ENCODE measurements around the gene SLF2. TPM values are rescaled to one million over a fixed set of nuclear protein-coding genes. Genes with fewer than 3 reads are reported as not detected.

SLF2 gene
- total and polyA plus RNA-seq, 2 of the 13 experiments (the other 11 are each of a cell fraction or from before 2014, with no cell fraction given) = 12.2 to 48.1 TPM

DNA sequence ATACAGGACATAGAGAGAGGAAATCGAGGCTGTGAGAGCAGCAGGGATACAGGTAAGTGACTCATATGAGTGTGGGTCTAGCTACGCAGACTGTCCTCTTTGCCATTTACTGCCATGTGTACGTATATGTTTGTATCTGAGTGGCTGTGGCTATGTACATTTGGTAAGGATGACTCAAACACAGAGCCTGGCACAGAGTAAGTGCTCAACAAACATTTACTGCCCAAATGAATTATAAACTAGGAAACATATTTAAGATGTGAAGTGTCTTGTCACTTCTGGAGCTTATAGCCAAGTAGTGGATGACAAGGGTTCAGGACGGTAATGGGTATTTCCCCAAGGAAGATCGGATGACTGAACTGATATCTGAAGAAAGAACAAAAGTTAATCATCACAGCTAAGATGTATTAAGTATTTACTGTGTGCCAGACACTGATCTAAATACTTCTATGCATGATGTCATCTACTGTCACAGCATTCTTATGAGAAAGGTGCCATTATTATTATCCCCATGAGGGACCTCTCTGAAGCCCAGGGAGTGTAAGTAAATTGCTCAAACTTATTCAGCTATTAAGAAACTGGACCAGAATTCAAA lies 68.5 kb downstream of the SLF2 start:
- 99% methylated on average over 5 of the region's 5 CpGs for WGBS (ENCODE audit: low lambda C conversion rate)
- Histone ChIP-seq H3K9ac (ENCODE audit: insufficient read depth, low read depth, low read length) (no peak overlapping the region), H3K27me3 (ENCODE audit: control insufficient read depth in 1 of 2, insufficient read depth in 2 of 2, low read length in 2 of 2) (no peaks in the 10 kb centered on the region), H4K20me1 (ENCODE audit: insufficient read depth, low read length) (no peaks in the 10 kb centered on the region), H3K79me2 (ENCODE audit: insufficient read depth, low read length) (peaks cover under 1% of the 10 kb centered on the region), H3K4me2 (ENCODE audit: low read depth, low read length) (no peak overlapping the region), H3K4me1 (ENCODE audit: insufficient read depth, low read length) (peaks cover 18% of the 10 kb centered on the region), H3K27ac (ENCODE audit: extremely low read length, insufficient read depth, low read length) (no peak overlapping the region), H3K4me3 (replicated peaks in 1 of 3; ENCODE audit: insufficient read depth in 1 of 3, low read depth in 2 of 3, low read length in 3 of 3) (no peak overlapping the region), H3K9me3 (ENCODE audit: low read length) (no peaks in the 10 kb centered on the region), H2AFZ (ENCODE audit: low read length) (no peak overlapping the region), H3K36me3 (replicated peaks in 1 of 2; ENCODE audit: control insufficient read depth in 1 of 2, insufficient read depth in 2 of 2, low read length in 2 of 2) (peaks cover 27 to 81% of the 10 kb centered on the region in 2 experiments)
- ATAC-seq (no peak), FAIRE-seq (no peak), DNase-seq (ENCODE audit: low spot score) (no peak)
- BruUV-seq (replicated peaks) = no TSS peak
- TF ChIP-seq POLR2A (IDR thresholded peaks at IDR 0.05; ENCODE audit: insufficient read depth in 1 of 2, low read depth in 2 of 2, low read length in 2 of 2) = peak in 1 of 2 experiments; percentile 17; a peak in 1 of 4 replicates
- no peak for TF ChIP-seq RXRA (CRISPR knock-in tag; IDR thresholded peaks at IDR 0.05)
- TF ChIP-seq ATF7 (IDR thresholded peaks at IDR 0.05) = peak; percentile 66
- no peak for TF ChIP-seq ATF7 (CRISPR knock-in tag; IDR thresholded peaks at IDR 0.05)
- in situ Hi-C loops (cut with HindIII; ENCODE audit: extremely low pct_ligation_motif_present, low pct_unique_long_range_greater_than_20kb) (no loop called here), intact Hi-C loops (cut with micrococcal nuclease; ENCODE audit: unreplicated experiment) (no loop called here)
- ChIA-PET POLR2A (interaction anchor here (1.3 to 23.0 kb wide), 3 partner anchors 12 to 30 kb away, joined by 4 to 277 read pairs (median 5); partner anchors contain the start of gene SEMA4G), CTCF (ENCODE audit: low intra/inter-chr PET ratio, low total read pairs) (no interaction called here)

GRCh38 chr10:100982916-100983830 lies 70.4 kb downstream of the SLF2 start:
- in situ Hi-C loops (cut with HindIII; ENCODE audit: extremely low pct_ligation_motif_present, low pct_unique_long_range_greater_than_20kb) (no loop called here), intact Hi-C loops (cut with micrococcal nuclease; ENCODE audit: unreplicated experiment) (no loop called here)
- Histone ChIP-seq H3K79me2 (ENCODE audit: insufficient read depth, low read length) (peaks cover 18% of the 10 kb centered on the region), H3K9ac (ENCODE audit: insufficient read depth, low read depth, low read length) (no peak overlapping the region), H2AFZ (ENCODE audit: low read length) (no peak overlapping the region), H3K36me3 (replicated peaks in 1 of 2; ENCODE audit: control insufficient read depth in 1 of 2, insufficient read depth in 2 of 2, low read length in 2 of 2) (peaks cover 20 to 63% of the 10 kb centered on the region in 2 experiments), H4K20me1 (ENCODE audit: insufficient read depth, low read length) (no peaks in the 10 kb centered on the region), H3K27ac (ENCODE audit: extremely low read length, insufficient read depth, low read length) (peak overlapping the region; percentile 13), H3K4me1 (ENCODE audit: insufficient read depth, low read length) (peaks cover 25% of the 10 kb centered on the region), H3K9me3 (ENCODE audit: low read length) (no peaks in the 10 kb centered on the region), H3K27me3 (ENCODE audit: control insufficient read depth in 1 of 2, insufficient read depth in 2 of 2, low read length in 2 of 2) (no peaks in the 10 kb centered on the region; a peak in 1 of 5 replicates), H3K4me2 (ENCODE audit: low read depth, low read length) (no peak overlapping the region), H3K4me3 (replicated peaks in 1 of 3; ENCODE audit: insufficient read depth in 1 of 3, low read depth in 2 of 3, low read length in 3 of 3) (no peak overlapping the region)
- DNase-seq (ENCODE audit: low spot score) (no peak), ATAC-seq (no peak), FAIRE-seq (no peak)
- CTCF ChIA-PET (ENCODE audit: low intra/inter-chr PET ratio, low total read pairs) = no interaction called here
- BruUV-seq (replicated peaks) = no TSS peak
- POLR2A ChIA-PET = interaction anchor here (23.0 kb wide), 1 partner anchor 14 kb away, joined by 277 read pairs; the partner anchor contains the start of gene SEMA4G
- WGBS (ENCODE audit: low lambda C conversion rate) = 92% methylated on average over 9 of the region's 24 CpGs
- TF ChIP-seq, protein P1, sequence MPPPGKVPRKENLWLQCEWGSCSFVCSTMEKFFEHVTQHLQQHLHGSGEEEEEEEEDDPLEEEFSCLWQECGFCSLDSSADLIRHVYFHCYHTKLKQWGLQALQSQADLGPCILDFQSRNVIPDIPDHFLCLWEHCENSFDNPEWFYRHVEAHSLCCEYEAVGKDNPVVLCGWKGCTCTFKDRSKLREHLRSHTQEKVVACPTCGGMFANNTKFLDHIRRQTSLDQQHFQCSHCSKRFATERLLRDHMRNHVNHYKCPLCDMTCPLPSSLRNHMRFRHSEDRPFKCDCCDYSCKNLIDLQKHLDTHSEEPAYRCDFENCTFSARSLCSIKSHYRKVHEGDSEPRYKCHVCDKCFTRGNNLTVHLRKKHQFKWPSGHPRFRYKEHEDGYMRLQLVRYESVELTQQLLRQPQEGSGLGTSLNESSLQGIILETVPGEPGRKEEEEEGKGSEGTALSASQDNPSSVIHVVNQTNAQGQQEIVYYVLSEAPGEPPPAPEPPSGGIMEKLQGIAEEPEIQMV (CRISPR knock-in tag; IDR thresholded peaks at IDR 0.05; ENCODE audit: low read depth) = no peak
- TF ChIP-seq, protein P2, sequence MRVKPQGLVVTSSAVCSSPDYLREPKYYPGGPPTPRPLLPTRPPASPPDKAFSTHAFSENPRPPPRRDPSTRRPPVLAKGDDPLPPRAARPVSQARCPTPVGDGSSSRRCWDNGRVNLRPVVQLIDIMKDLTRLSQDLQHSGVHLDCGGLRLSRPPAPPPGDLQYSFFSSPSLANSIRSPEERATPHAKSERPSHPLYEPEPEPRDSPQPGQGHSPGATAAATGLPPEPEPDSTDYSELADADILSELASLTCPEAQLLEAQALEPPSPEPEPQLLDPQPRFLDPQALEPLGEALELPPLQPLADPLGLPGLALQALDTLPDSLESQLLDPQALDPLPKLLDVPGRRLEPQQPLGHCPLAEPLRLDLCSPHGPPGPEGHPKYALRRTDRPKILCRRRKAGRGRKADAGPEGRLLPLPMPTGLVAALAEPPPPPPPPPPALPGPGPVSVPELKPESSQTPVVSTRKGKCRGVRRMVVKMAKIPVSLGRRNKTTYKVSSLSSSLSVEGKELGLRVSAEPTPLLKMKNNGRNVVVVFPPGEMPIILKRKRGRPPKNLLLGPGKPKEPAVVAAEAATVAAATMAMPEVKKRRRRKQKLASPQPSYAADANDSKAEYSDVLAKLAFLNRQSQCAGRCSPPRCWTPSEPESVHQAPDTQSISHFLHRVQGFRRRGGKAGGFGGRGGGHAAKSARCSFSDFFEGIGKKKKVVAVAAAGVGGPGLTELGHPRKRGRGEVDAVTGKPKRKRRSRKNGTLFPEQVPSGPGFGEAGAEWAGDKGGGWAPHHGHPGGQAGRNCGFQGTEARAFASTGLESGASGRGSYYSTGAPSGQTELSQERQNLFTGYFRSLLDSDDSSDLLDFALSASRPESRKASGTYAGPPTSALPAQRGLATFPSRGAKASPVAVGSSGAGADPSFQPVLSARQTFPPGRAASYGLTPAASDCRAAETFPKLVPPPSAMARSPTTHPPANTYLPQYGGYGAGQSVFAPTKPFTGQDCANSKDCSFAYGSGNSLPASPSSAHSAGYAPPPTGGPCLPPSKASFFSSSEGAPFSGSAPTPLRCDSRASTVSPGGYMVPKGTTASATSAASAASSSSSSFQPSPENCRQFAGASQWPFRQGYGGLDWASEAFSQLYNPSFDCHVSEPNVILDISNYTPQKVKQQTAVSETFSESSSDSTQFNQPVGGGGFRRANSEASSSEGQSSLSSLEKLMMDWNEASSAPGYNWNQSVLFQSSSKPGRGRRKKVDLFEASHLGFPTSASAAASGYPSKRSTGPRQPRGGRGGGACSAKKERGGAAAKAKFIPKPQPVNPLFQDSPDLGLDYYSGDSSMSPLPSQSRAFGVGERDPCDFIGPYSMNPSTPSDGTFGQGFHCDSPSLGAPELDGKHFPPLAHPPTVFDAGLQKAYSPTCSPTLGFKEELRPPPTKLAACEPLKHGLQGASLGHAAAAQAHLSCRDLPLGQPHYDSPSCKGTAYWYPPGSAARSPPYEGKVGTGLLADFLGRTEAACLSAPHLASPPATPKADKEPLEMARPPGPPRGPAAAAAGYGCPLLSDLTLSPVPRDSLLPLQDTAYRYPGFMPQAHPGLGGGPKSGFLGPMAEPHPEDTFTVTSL (CRISPR knock-in tag; IDR thresholded peaks at IDR 0.05; ENCODE audit: borderline replicate concordance) = no peak
- no peak for TF ChIP-seq ZNF766 (CRISPR knock-in tag; IDR thresholded peaks at IDR 0.05; ENCODE audit: borderline replicate concordance)
- TF ChIP-seq ZNF138 (CRISPR knock-in tag; IDR thresholded peaks at IDR 0.05; ENCODE audit: low read depth) = 0 out of 2 replicates have a peak, but pooled peaks have one; percentile 47

All from HepG2 (cell line).